NOMO-1 treated with dmso at 0.1 percent for 144 hours (cell line): Measurements from ENCODE around the gene SERP2.

Experiments
- DNase-seq: peaks from one replicate; lab custom pipeline; 2025; ENCODE audit not compliant: unreplicated experiment; lab: John Stamatoyannopoulos, UW

Gene SERP2

GRCh38 chr13:44355621-44356020 is 18.0 kb upstream of the SERP2 start:
- no peak for DNase-seq

DNA sequence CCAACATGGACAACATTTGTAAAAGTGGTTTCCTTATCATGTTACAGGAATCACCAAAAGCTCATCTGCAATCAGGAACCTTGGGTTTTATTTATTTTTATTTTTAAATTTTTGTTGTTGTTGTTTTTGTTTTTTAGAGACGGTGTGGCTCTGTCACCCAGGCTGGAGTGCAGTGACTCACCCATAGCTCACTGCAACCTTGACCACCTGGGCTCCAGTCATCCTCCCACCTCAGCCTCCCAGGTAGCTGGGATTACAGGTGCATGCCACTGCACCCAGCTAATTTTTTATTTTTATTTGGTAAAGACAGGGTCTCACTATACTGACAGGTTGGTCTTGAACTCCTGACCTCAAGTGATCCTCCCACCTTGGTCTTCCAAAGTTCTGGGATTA is 13.6 kb upstream of the SERP2 start:
- no peak for DNase-seq

DNA sequence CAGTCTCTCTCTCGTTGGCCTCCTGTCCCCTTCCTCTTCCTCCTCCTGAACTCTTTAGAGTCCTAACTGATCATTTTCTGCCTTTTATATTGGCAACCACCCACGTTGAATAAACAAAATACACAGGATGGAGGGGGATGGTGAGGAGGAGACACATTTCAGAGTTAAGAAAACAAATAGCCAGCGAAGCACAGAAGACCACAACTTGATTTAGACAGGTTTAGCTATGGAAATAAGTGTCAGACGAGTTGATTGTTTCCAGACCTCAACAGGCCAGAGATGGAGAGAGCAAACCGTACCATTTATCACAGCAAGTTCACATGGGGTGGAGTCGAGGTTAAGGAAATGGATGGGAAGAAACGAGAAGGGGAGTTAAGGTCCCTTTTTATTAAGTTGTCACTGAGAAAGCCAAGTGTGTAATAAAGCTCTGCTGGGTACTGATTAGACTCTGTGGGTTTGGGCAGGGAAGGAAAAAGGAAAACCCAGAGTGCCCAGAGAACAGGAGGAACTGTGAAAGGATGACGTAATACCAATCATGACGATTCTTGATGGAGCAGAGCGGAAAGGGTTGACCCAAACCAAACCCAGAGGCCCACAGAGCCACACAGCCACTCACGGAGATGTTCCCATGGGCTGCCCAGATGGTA is 11.1 kb upstream of the SERP2 start:
- no peak for DNase-seq

DNA sequence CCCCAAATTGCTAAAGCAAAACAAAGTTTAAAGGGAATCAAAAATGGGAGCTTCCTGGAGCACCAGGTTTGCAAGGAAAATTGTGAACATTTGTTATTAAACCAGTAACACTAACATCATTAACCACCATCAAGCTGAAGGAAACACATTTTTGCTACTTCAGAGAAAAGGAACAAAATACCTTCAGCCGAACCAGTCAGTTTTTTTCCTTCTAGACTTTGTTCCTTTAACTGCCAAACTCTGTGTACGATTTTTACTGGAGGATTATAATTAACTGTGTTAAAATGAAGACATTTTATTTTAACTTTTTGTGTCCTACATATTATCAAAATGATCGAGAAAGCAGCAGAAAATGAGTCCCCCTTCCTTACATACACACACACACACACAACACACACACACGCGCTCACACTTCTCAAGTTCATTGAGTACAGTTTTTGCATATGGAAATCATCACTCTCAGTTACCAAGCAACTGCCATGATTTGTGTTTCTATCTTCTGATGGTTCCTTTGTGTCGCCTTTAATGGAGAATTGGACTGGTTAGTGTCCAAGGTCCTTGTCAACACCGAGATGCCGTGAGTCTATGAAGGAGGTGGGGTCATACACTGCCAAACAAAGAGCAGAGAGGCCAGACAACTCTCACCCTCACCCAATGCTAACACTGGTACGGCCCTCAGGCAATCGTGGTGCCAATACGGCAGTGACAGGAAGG is 9.8 kb upstream of the SERP2 start:
- DNase-seq, result no peak

GRCh38 chr13:44364345-44365000 is 9.2 kb upstream of the SERP2 start:
- DNase-seq, result no peak

GRCh38 chr13:44365008-44365407 is 8.6 kb upstream of the SERP2 start:
- no peak for DNase-seq

- DNase-seq, result no peak
Observed at GRCh38 chr13:44365899-44366298, 7.7 kb upstream of the SERP2 start.

DNA sequence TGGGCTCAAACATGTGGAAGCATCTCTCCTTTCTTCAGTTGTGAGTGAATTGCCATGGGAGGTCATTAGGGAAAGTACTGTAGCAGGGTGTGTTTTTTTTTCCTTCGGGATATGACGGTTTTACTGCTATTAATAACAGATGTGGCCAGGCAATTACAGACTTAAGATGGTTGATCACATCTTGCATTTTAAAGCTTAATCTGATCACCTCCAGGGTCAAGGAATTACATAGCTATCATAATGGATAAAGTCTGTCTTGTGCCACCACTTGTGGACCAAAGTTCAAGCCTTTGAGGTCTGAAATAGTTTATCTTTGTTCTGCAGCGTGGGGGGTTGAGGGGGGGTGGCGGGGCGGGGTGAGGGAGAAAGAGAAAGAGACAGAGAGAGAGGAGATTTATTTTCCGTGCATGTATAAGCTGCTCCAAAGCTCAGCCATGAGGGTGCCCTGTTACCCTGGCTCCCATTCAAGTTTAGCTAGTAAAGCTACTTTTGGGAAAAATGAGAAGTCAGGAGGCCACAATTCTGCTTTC is 5.5 kb upstream of the SERP2 start:
- no peak for DNase-seq

- no peak for DNase-seq
Observed at GRCh38 chr13:44368599-44369368, 4.8 kb upstream of the SERP2 start.

DNA sequence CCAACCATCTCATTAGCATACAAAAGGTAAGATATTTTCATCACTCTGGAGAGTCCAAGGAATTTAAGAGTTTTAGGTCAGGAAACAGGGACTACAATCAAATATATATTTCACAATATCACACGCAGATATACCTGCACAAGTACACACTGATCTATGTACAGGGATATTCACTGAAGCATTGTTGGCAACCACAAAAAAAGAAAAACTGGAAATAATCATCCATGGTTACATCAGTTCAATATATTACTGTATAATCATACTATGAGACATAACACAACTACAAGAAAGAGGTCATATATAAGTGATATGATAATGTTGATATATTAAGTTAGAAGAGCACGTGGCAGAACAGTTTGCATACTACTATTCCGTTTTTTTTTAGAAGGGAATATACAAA is 2.2 kb upstream of the SERP2 start:
- no peak for DNase-seq

DNA sequence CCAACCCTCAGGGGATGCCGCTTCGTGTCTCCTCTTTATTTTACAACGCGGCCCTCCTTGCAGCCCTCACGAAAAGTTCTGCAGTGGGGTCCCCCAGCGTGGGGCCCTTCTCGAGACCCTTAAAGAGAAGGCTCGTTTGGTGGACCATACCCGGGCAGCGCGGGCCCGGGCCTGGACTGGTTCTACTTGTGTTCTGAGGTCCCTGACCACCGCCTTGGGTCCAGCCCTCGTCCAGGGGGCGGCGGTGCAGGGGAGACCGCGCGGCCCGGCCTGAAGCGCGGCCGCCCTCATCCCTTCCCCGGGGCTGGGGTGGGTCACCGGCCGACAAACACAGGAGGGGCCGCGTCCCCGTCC is 400 bp upstream of the SERP2 start:
- no peak for DNase-seq

DNA sequence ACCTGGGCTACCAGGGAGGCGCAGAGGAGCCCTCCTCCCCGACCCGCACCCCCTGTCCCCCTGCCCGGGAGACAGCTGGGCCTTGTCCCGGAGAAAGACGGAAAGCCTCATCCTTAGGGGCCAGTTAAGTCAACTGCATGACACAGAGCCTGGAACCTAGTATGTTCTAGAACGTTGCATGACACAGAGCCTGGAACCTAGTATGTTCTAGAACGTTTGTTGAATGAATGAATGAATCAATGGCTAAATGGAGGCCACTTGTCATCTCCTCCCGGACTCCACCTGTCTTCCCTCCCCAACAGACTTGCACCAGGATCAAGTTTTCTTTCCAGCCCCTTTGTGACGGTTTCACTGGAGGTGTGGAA is 706 bp downstream of the SERP2 start:
- no peak for DNase-seq

- DNase-seq, result no peak
Observed at GRCh38 chr13:44378277-44378676, 4.7 kb downstream of the SERP2 start.

DNA sequence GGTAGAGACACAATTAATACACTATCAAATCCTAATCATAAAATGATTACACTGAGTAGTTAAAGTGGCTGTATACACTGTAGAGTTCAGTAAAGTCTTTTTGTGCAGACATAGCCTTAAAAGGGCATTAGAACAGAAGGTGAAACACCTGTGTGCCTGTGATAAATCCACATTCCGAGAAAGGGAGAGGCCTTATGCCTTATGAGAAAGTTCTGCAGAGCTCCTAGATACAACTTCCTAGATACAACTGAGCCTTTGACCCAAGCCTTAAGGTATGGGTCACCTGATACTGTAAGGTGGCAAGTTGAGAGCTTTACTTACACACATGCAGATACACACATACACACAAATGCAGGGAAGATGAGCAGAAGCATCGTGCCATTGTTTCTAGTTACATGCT is 6.3 kb downstream of the SERP2 start:
- no peak for DNase-seq

GRCh38 chr13:44380404-44381165 is 7.0 kb downstream of the SERP2 start:
- DNase-seq, result no peak

DNA sequence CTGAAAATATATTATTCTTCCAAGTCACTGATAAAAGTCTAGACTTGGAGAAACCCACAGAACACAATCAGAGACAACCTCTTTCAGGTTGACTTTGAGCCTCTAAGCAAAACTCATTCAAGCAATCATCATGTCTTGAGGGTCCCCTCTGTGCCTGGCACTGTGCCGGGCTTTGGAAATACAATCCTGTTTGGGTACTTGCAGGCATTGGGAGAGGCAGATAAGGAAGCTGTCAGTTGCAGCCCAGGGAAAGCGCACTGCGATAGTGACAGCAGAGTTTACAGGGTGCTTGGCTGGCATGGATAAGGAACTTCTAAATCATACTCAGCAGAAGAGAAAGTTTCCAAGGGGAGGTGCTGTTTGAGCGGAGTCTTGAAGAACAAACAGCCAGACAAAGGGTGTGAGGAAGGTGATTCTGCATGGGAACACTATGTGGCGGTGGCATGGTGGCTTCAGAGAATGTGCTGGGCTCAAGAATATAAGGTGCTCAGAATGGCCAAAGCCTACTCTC is 9.1 kb downstream of the SERP2 start:
- DNase-seq, result no peak

- DNase-seq, result no peak
Observed at GRCh38 chr13:44383945-44384344, 10.3 kb downstream of the SERP2 start.

GRCh38 chr13:44384778-44385177 is 11.2 kb downstream of the SERP2 start:
- no peak for DNase-seq

- DNase-seq, result peak; percentile 2
Observed at GRCh38 chr13:44385401-44385800, 11.8 kb downstream of the SERP2 start.

- no peak for DNase-seq
Observed at GRCh38 chr13:44385847-44386246, 12.2 kb downstream of the SERP2 start.
